H1 (cell line): ENCODE measurements around the gene KIAA1328. TPM values are rescaled to one million over a fixed set of nuclear protein-coding genes. Genes with fewer than 3 reads are reported as not detected.

ENCODE experiments used
- CTCF ChIA-PET: fragments of 300-600 bp; sonication (Branson Sonifier 250); formaldehyde crosslinking; loops from one replicate; lab custom pipeline; 2021; ENCODE audit not compliant: partially characterized antibody; lab: Charles Lee
- POLR2A ChIA-PET: fragments of 300-600 bp; sonication (Branson Sonifier 250); formaldehyde crosslinking; loops from one replicate; lab custom pipeline; 2021; ENCODE audit warnings: inconsistent platforms; ENCODE audit not compliant: partially characterized antibody; lab: Charles Lee
- DNase-seq, 2 experiments: peaks; one replicate each; pipeline versions ENCODE4 v3.0.0 to v3.0.0-alpha.2; 2010 to 2022; ENCODE audit warnings: low spot score in 2 of 2, low read depth in 1 of 2, mixed read lengths in 1 of 2
- FAIRE-seq: peaks from 2 replicates; lab custom pipeline; 2011; peaks lifted over from hg19 to GRCh38; lab: Jason Lieb, UNC
- H2AFZ ChIP-seq: 2 replicates; pipeline ENCODE4 v1.8.1; 2012; ENCODE audit warnings: low read length, inconsistent platforms
- H2AK5ac ChIP-seq: 2 replicates; pipeline ENCODE4 v1.6.1; 2013; ENCODE audit warnings: low read depth, low read length
- H2BK120ac ChIP-seq: replicated peaks from 2 replicates; pipeline ENCODE3; 2013; ENCODE audit warnings: low read depth, low read length, inconsistent platforms
- H2BK12ac ChIP-seq: 2 replicates; pipeline ENCODE4 v1.6.1; 2013; ENCODE audit warnings: low read depth, low read length
- H2BK15ac ChIP-seq: 2 replicates; pipeline ENCODE4 v1.6.1; 2013; ENCODE audit warnings: low read length
- H2BK20ac ChIP-seq: 2 replicates; pipeline ENCODE4 v1.6.1; 2013; ENCODE audit warnings: low read length
- H2BK5ac ChIP-seq: 2 replicates; pipeline ENCODE4 v1.6.1; 2013; ENCODE audit warnings: low read depth, low read length
- H3K14ac ChIP-seq: 2 replicates; pipeline ENCODE4 v1.6.1; 2013; ENCODE audit warnings: inconsistent platforms; ENCODE audit not compliant: insufficient read length
- H3K18ac ChIP-seq: 2 replicates; pipeline ENCODE4 v1.6.1; 2013; ENCODE audit warnings: low read length; ENCODE audit errors: extremely low read depth
- H3K23ac ChIP-seq: 2 replicates; pipeline ENCODE4 v1.6.1; 2013; ENCODE audit warnings: inconsistent platforms; ENCODE audit not compliant: insufficient read length
- H3K23me2 ChIP-seq: 2 replicates; pipeline ENCODE4 v1.6.1; 2013; ENCODE audit warnings: low read depth, low read length
- H3K27ac ChIP-seq: 2 replicates; pipeline ENCODE4 v1.6.1; 2011; ENCODE audit warnings: low read depth, low read length, inconsistent platforms
- H3K27me3 ChIP-seq, 4 experiments: replicated peaks in 1 of 4; 1 replicate in 1 of 4; 2 replicates in 3 of 4; pipeline versions ENCODE4 v1.6.1 to v1.8.1; 2011 to 2013; ENCODE audit warnings: low read length in 3 of 4, mild to moderate bottlenecking in 3 of 4, inconsistent platforms in 2 of 4, mixed read lengths in 2 of 4, moderate library complexity in 1 of 4; ENCODE audit not compliant: control insufficient read depth in 3 of 4, insufficient read depth in 3 of 4; ENCODE audit errors: extremely low read depth in 1 of 4
- H3K36me3 ChIP-seq, 4 experiments: 2 replicates each; pipeline versions ENCODE4 v1.6.1 to v1.8.1; 2011 to 2013; ENCODE audit warnings: mild to moderate bottlenecking in 4 of 4, low read length in 3 of 4, moderate library complexity in 2 of 4, control low read depth in 1 of 4, inconsistent platforms in 1 of 4; ENCODE audit not compliant: insufficient read depth in 4 of 4, control insufficient read depth in 2 of 4
- H3K4ac ChIP-seq: replicated peaks from 2 replicates; pipeline ENCODE3; 2013; ENCODE audit warnings: low read length, low read depth, mixed read lengths, inconsistent platforms; ENCODE audit not compliant: insufficient read length
- H3K4me1 ChIP-seq, 4 experiments: replicated peaks in 1 of 4; 1 replicate in 1 of 4; 2 replicates in 3 of 4; pipeline versions ENCODE4 v1.6.1 to v1.8.1; 2011 to 2013; ENCODE audit warnings: low read length in 3 of 4, inconsistent platforms in 2 of 4, mixed read lengths in 1 of 4; ENCODE audit not compliant: insufficient read depth in 4 of 4, control insufficient read depth in 3 of 4
- H3K4me2 ChIP-seq, 2 experiments: 2 replicates each; pipeline versions ENCODE4 v1.6.1 to v1.8.1; 2011 to 2013; ENCODE audit warnings: low read depth in 2 of 2, low read length in 2 of 2, control low read depth in 1 of 2, inconsistent platforms in 1 of 2, mild to moderate bottlenecking in 1 of 2; ENCODE audit not compliant: insufficient read depth in 1 of 2
- H3K4me3 ChIP-seq, 4 experiments: fragments of 200-600, 300-600 bp in 1 of 4; sonication (generic), shearing (Covaris generic), sonication (Bioruptor Twin) in 1 of 4; 2 replicates each; pipeline versions ENCODE4 v1.5.1 to v1.8.1; 2011 to 2016; ENCODE audit warnings: low read length in 4 of 4, low read depth in 3 of 4, control low read depth in 2 of 4, inconsistent platforms in 2 of 4, mild to moderate bottlenecking in 2 of 4, mixed read lengths in 1 of 4, moderate library complexity in 1 of 4; ENCODE audit not compliant: insufficient read depth in 2 of 4; ENCODE audit errors: extremely low read depth in 1 of 4
- H3K56ac ChIP-seq: replicated peaks from 2 replicates; pipeline ENCODE3; 2013; ENCODE audit warnings: low read depth, mild to moderate bottlenecking, mixed read lengths, low read length, inconsistent platforms; ENCODE audit not compliant: insufficient read length
- H3K79me1 ChIP-seq: 2 replicates; pipeline ENCODE4 v1.6.1; 2013; ENCODE audit warnings: low read depth, low read length, control low read depth
- H3K79me2 ChIP-seq, 2 experiments: 2 replicates each; pipeline versions ENCODE4 v1.6.1 to v1.8.1; 2012 to 2013; ENCODE audit warnings: low read length in 2 of 2, mild to moderate bottlenecking in 2 of 2, inconsistent platforms in 1 of 2; ENCODE audit not compliant: insufficient read depth in 2 of 2, control insufficient read depth in 1 of 2
- H3K9ac ChIP-seq, 4 experiments: replicated peaks in 1 of 4; 1 replicate in 1 of 4; 2 replicates in 3 of 4; pipeline versions ENCODE4 v1.6.1 to v1.8.1; 2011 to 2013; ENCODE audit warnings: low read depth in 3 of 4, low read length in 3 of 4, control low read depth in 2 of 4, mild to moderate bottlenecking in 2 of 4, moderate library complexity in 2 of 4, inconsistent platforms in 1 of 4; ENCODE audit errors: extremely low read depth in 1 of 4
- H3K9me3 ChIP-seq, 2 experiments: 2 replicates each; pipeline versions ENCODE4 v1.6.1 to v1.8.1; 2012 to 2013; ENCODE audit warnings: mild to moderate bottlenecking in 2 of 2, moderate library complexity in 2 of 2, control low read depth in 1 of 2, inconsistent platforms in 1 of 2, low read depth in 1 of 2, low read length in 1 of 2, mixed read lengths in 1 of 2; ENCODE audit not compliant: insufficient read depth in 2 of 2
- H4K20me1 ChIP-seq, 2 experiments: replicated peaks in 1 of 2; 2 replicates each; pipeline versions ENCODE3 to v1.8.1; 2011 to 2013; ENCODE audit warnings: inconsistent platforms in 2 of 2, low read length in 2 of 2, mild to moderate bottlenecking in 1 of 2; ENCODE audit not compliant: insufficient read depth in 2 of 2, control insufficient read depth in 1 of 2
- H4K5ac ChIP-seq: 2 replicates; pipeline ENCODE4 v1.6.1; 2013; ENCODE audit warnings: low read length, low read depth, mixed read lengths, inconsistent platforms; ENCODE audit not compliant: insufficient read length
- H4K8ac ChIP-seq: 2 replicates; pipeline ENCODE4 v1.8.0; 2013; ENCODE audit warnings: mild to moderate bottlenecking, moderate library complexity, low read length, inconsistent platforms; ENCODE audit not compliant: insufficient read depth; ENCODE audit errors: extremely low read depth
- H4K91ac ChIP-seq: replicated peaks from 2 replicates; pipeline ENCODE3; 2013; ENCODE audit warnings: low read length, mixed read lengths, inconsistent platforms; ENCODE audit not compliant: insufficient read length
- CBX5 ChIP-seq: fragments of 300-800, 300-1000 bp; sonication (generic); IDR thresholded peaks from 2 replicates; pipeline ENCODE4 v1.7.1; 2016; ENCODE audit warnings: antibody characterized with exemption, low read length, low read depth
- CBX8 ChIP-seq: fragments of 300-800, 300-1000 bp; sonication (generic); IDR thresholded peaks from 2 replicates; pipeline ENCODE4 v1.7.1; 2016; ENCODE audit warnings: low read depth, low read length, borderline replicate concordance
- CHD1 ChIP-seq: IDR thresholded peaks from 2 replicates; pipeline ENCODE4 v1.6.1; 2012; ENCODE audit warnings: low read depth, low read length, improper control_type of control experiment
- FOSL1 ChIP-seq: IDR thresholded peaks from 2 replicates; pipeline ENCODE4 v1.6.1; 2011; ENCODE audit warnings: mild to moderate bottlenecking, low read depth, low read length, moderate library complexity; ENCODE audit not compliant: insufficient read depth
- HDAC6 ChIP-seq: IDR thresholded peaks from one replicate; pipeline ENCODE4 v1.7.1; 2012; ENCODE audit warnings: low read depth, mild to moderate bottlenecking, inconsistent platforms, low read length, moderate library complexity
- PHF8 ChIP-seq: fragments of 200-600 bp; sonication (generic); conservative IDR thresholded peaks from 2 replicates; pipeline ENCODE4 v1.7.1; 2012; ENCODE audit warnings: low read depth, mild to moderate bottlenecking, inconsistent platforms, low read length, moderate library complexity
- RNF2 ChIP-seq: fragments of 200-900, 300-1000 bp; sonication (generic); IDR thresholded peaks from 2 replicates; pipeline ENCODE4 v1.7.1; 2016; ENCODE audit warnings: borderline replicate concordance, low read depth, mild to moderate bottlenecking, antibody characterized with exemption, low read length; ENCODE audit not compliant: poor library complexity, severe bottlenecking; ENCODE audit errors: missing control alignments
- SP2 ChIP-seq: IDR thresholded peaks from 2 replicates; pipeline ENCODE4 v1.6.1; 2012; ENCODE audit warnings: mild to moderate bottlenecking, low read length, inconsistent platforms
- SP4 ChIP-seq: IDR thresholded peaks from 2 replicates; pipeline ENCODE4 v1.6.1; 2012; ENCODE audit warnings: low read length, inconsistent platforms
- WGBS, 2 experiments: shearing (Covaris generic) in 1 of 2; methylation state at CpG; one replicate each; pipeline versions ENCODE4 v1.1.6 to v1.1.7; 2013 to 2015; ENCODE audit warnings: low lambda C conversion rate in 2 of 2, mixed read lengths in 2 of 2, inconsistent platforms in 1 of 2, low coverage in 1 of 2, missing lambda C conversion rate in 1 of 2; ENCODE audit not compliant: insufficient replicate concordance in 2 of 2, insufficient coverage in 1 of 2, insufficient read length in 1 of 2; ENCODE audit errors: extremely low coverage in 1 of 2, missing lambda C conversion rate in 1 of 2; 5-methylcytosine and 5-hydroxymethylcytosine counted together
- polyA plus RNA-seq, 7 experiments: library from polyadenylated mRNA; depleted of rRNA in 3 of 7; stranded (reverse) in 5 of 7; unstranded in 2 of 7; fragments of >200 nt in 5 of 7; fragments of 200-250 nt in 2 of 7; gene quantifications; 1 replicate in 5 of 7; 2 replicates in 1 of 7; 4 replicates in 1 of 7; pipeline versions ENCODE4 v1.2.1 to v1.2.3, GENCODE V29; 2011 to 2013; ENCODE audit warnings: missing spikeins in 2 of 7, mixed read lengths in 2 of 7
- total RNA-seq: library from RNA; stranded (reverse); fragmentation: NEBNext Ultra II Directional; extraction: Animal tissue kit (Norgen Biotek cat#: 25700); gene quantifications from 2 replicates; pipeline ENCODE4 v1.2.1, GENCODE V29; 2021
- TF ChIP-seq, protein P1 (sequence below): IDR thresholded peaks from 2 replicates; pipeline ENCODE4 v1.6.1; 2011; ENCODE audit warnings: low read length, improper control_type of control experiment

The KIAA1328 gene
- total and polyA plus RNA-seq, 2 of the 8 experiments (the other 6 are each of a cell fraction or from before 2014, with no cell fraction given) = 2.6 to 5.7 TPM

DNA sequence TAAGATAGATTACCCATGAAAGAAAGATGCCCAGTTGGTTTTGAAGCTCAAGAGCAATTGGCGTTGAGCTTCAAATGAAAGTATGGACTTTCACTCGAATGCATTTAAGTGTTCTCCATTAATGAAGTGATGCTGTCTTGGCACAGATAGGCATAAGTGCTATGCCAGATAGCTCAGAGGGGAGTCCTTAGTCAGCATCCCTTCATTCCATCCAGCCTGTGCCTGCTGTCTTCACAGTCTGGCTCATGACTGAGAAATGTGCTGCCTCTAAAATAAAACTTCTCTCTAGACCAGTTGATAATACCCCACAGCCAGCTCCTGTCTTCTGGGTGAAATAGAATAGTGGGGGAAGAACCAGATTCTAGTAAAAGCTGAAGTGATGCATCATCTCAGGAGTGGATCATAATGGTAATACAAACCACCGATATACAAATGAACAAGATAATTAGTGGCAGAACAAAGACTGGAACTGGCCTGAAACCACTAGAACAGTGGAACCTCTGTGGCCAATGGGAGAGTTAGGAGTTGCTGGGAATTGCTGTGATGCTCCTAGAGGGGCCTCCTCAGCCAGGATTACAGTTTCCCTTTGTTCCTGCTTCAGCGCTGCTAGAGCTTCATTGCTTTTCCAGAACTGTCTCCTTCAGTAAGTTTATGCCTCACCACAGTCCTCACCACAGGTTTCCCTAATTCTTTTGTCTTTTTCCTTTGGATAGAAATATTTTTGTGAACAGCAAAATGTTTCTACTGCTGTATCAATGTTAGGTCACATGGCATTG is 359.3 kb downstream of the KIAA1328 start:
- Histone ChIP-seq H3K23ac (no peak overlapping the region), H3K79me1 (no peaks in the 10 kb centered on the region), H3K9ac (no peak overlapping the region), H4K5ac (no peak overlapping the region), H3K56ac (no peak overlapping the region), H3K14ac (no peak overlapping the region), H4K8ac (no peak overlapping the region), H2AFZ (no peak overlapping the region), H2BK5ac (no peak overlapping the region), H4K20me1 (no peaks in the 10 kb centered on the region), H3K4ac (no peak overlapping the region), H2BK20ac (no peak overlapping the region), H3K9me3 (no peaks in the 10 kb centered on the region), H3K27ac (no peak overlapping the region), H3K18ac (no peak overlapping the region), H3K4me2 (no peak overlapping the region), H2BK12ac (no peak overlapping the region), H2BK120ac (no peak overlapping the region), H3K36me3 (no peaks in the 10 kb centered on the region), H2AK5ac (no peak overlapping the region), H3K4me1 (peaks cover 0 to 4% (median 0%) of the 10 kb centered on the region in 4 experiments; a peak in 1 of 7 replicates), H3K4me3 (no peak overlapping the region), H4K91ac (no peak overlapping the region), H3K23me2 (no peaks in the 10 kb centered on the region; the same call in 1 of the 2 replicates), H3K79me2 (no peaks in the 10 kb centered on the region), H3K27me3 (no peaks in the 10 kb centered on the region), H2BK15ac (no peak overlapping the region)
- POLR2A ChIA-PET = interaction anchor here (0.6 kb wide), 1 partner anchor 12 kb away, joined by 3 read pairs; no protein-coding TSS in a partner anchor
- FAIRE-seq = peak; percentile 13
- CTCF ChIA-PET = interaction anchor here (0.7 to 2.2 kb wide), 7 partner anchors 8 to 245 kb away, joined by 3 to 7 read pairs (median 4); no protein-coding TSS in a partner anchor
- WGBS, 2 experiments = 92% methylated on average over 4 of the region's 4 CpGs; no CpG with 5 or more reads in 1 of the 2 experiments
- DNase-seq = no peak
- TF ChIP-seq CHD1 (no peak), CBX5 (no peak), PHF8 (no peak), SP4 (no peak), RNF2 (no peak), FOSL1 (no peak), HDAC6 (no peak), CBX8 (no peak), SP2 (no peak)
- TF ChIP-seq, protein P1, sequence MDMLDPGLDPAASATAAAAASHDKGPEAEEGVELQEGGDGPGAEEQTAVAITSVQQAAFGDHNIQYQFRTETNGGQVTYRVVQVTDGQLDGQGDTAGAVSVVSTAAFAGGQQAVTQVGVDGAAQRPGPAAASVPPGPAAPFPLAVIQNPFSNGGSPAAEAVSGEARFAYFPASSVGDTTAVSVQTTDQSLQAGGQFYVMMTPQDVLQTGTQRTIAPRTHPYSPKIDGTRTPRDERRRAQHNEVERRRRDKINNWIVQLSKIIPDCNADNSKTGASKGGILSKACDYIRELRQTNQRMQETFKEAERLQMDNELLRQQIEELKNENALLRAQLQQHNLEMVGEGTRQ = no peak
